MM.1S (cell line): ENCODE measurements around the gene KCNK17.

ENCODE experiments used
- DNase-seq: peaks from one replicate; pipeline ENCODE4 v3.0.0-alpha.2; 2015
- H2AFZ ChIP-seq: fragments of 300-600 bp; sonication (generic); 2 replicates; pipeline ENCODE4 v1.6.0; 2016; ENCODE audit warnings: antibody characterized with exemption, low read length
- H3F3A ChIP-seq: fragments of 300-600 bp; sonication (generic); 2 replicates; pipeline ENCODE4 v1.6.1; 2016; ENCODE audit warnings: mild to moderate bottlenecking, antibody characterized with exemption, low read length, moderate library complexity, mixed read lengths; ENCODE audit not compliant: insufficient read depth
- H3K27ac ChIP-seq: fragments of 300-600 bp; sonication (generic); 2 replicates; pipeline ENCODE4 v1.5.1; 2016; ENCODE audit warnings: mild to moderate bottlenecking, low read length
- H3K27me3 ChIP-seq: fragments of 300-600 bp; sonication (generic); replicated peaks from 2 replicates; pipeline ENCODE4 v1.6.0; 2016; ENCODE audit warnings: low read length; ENCODE audit not compliant: insufficient read depth
- H3K36me3 ChIP-seq: fragments of 300-600 bp; sonication (generic); replicated peaks from 2 replicates; pipeline ENCODE4 v1.6.1; 2016; ENCODE audit warnings: mild to moderate bottlenecking, low read length, mixed read lengths; ENCODE audit not compliant: insufficient read depth
- H3K4me1 ChIP-seq: fragments of 300-600 bp; sonication (generic); 2 replicates; pipeline ENCODE4 v1.6.1; 2016; ENCODE audit warnings: low read length, mixed read lengths
- H3K4me2 ChIP-seq: fragments of 300-600 bp; sonication (generic); 2 replicates; pipeline ENCODE4 v1.6.0; 2016; ENCODE audit warnings: low read depth, low read length
- H3K4me3 ChIP-seq: fragments of 300-600 bp; sonication (generic); 2 replicates; pipeline ENCODE4 v1.5.1; 2016; ENCODE audit warnings: low read length, mixed read lengths
- H3K79me2 ChIP-seq: fragments of 300-600 bp; sonication (generic); 2 replicates; pipeline ENCODE4 v1.6.1; 2016; ENCODE audit warnings: mixed run types, low read length, mixed read lengths
- H3K9ac ChIP-seq: fragments of 300-600 bp; sonication (generic); 2 replicates; pipeline ENCODE4 v1.6.1; 2016; ENCODE audit warnings: low read length, mixed read lengths
- H3K9me2 ChIP-seq: fragments of 300-600 bp; sonication (generic); replicated peaks from 2 replicates; pipeline ENCODE4 v1.6.1; 2016; ENCODE audit warnings: mild to moderate bottlenecking, low read length, mixed read lengths; ENCODE audit not compliant: insufficient read depth
- H3K9me3 ChIP-seq: fragments of 300-600 bp; sonication (generic); replicated peaks from 2 replicates; pipeline ENCODE4 v1.6.1; 2016; ENCODE audit warnings: mild to moderate bottlenecking, low read length, mixed read lengths; ENCODE audit not compliant: insufficient read depth
- H4K20me1 ChIP-seq: fragments of 300-600 bp; sonication (generic); 2 replicates; pipeline ENCODE4 v1.6.1; 2016; ENCODE audit warnings: mild to moderate bottlenecking, low read length, moderate library complexity, mixed read lengths; ENCODE audit not compliant: insufficient read depth
- EZH2 ChIP-seq: fragments of 300-600 bp; sonication (generic); optimal IDR thresholded peaks from 2 replicates; pipeline ENCODE3; 2017; ENCODE audit warnings: low read depth, mild to moderate bottlenecking, antibody characterized with exemption, low read length, mixed read lengths
- EZH2phosphoT487 ChIP-seq: fragments of 300-600 bp; sonication (generic); IDR thresholded peaks from 2 replicates; pipeline ENCODE4 v1.6.1; 2018; ENCODE audit warnings: antibody characterized with exemption, low read length
- TF ChIP-seq, protein P1 (sequence below): fragments of 300-600 bp; sonication (generic); IDR thresholded peaks from 2 replicates; pipeline ENCODE4 v1.5.1; 2016; ENCODE audit warnings: antibody characterized with exemption, low read length, mixed read lengths

Gene KCNK17

GRCh38 chr6:39261751-39262150, 52.5 kb downstream of the KCNK17 start:
- Histone ChIP-seq H3K9me2 (no peaks in the 10 kb centered on the region), H3K36me3 (no peaks in the 10 kb centered on the region), H3F3A (no peaks in the 10 kb centered on the region), H3K27ac (no peak overlapping the region), H3K4me1 (no peaks in the 10 kb centered on the region), H3K27me3 (no peaks in the 10 kb centered on the region), H2AFZ (no peak overlapping the region), H3K4me3 (no peak overlapping the region), H3K9me3 (no peaks in the 10 kb centered on the region), H3K9ac (no peak overlapping the region), H3K4me2 (no peak overlapping the region), H3K79me2 (no peaks in the 10 kb centered on the region), H4K20me1 (no peaks in the 10 kb centered on the region)
- TF ChIP-seq EZH2phosphoT487 = no peak
- TF ChIP-seq, protein P1, sequence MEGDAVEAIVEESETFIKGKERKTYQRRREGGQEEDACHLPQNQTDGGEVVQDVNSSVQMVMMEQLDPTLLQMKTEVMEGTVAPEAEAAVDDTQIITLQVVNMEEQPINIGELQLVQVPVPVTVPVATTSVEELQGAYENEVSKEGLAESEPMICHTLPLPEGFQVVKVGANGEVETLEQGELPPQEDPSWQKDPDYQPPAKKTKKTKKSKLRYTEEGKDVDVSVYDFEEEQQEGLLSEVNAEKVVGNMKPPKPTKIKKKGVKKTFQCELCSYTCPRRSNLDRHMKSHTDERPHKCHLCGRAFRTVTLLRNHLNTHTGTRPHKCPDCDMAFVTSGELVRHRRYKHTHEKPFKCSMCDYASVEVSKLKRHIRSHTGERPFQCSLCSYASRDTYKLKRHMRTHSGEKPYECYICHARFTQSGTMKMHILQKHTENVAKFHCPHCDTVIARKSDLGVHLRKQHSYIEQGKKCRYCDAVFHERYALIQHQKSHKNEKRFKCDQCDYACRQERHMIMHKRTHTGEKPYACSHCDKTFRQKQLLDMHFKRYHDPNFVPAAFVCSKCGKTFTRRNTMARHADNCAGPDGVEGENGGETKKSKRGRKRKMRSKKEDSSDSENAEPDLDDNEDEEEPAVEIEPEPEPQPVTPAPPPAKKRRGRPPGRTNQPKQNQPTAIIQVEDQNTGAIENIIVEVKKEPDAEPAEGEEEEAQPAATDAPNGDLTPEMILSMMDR = no peak
- no peak for TF ChIP-seq EZH2
- DNase-seq = no peak

- no peak overlapping the region for H3K4me2 ChIP-seq
- H3K9me2 ChIP-seq = no peaks in the 10 kb centered on the region
- TF ChIP-seq, protein P1 = no peak
- TF ChIP-seq EZH2 (no peak), EZH2phosphoT487 (no peak)
- no peak overlapping the region for H3K9ac ChIP-seq
- H3F3A ChIP-seq = no peaks in the 10 kb centered on the region
- no peaks in the 10 kb centered on the region for H3K4me1 ChIP-seq
- H4K20me1 ChIP-seq = no peaks in the 10 kb centered on the region
- H3K4me3 ChIP-seq = no peak overlapping the region
- no peaks in the 10 kb centered on the region for H3K36me3 ChIP-seq
- no peaks in the 10 kb centered on the region for H3K79me2 ChIP-seq
- no peak overlapping the region for H2AFZ ChIP-seq
- no peak for DNase-seq
- no peak overlapping the region for H3K27ac ChIP-seq
- no peaks in the 10 kb centered on the region for H3K9me3 ChIP-seq
- H3K27me3 ChIP-seq = no peaks in the 10 kb centered on the region
Measured at GRCh38 chr6:39260953-39261352, 53.3 kb downstream of the KCNK17 start.

- Histone ChIP-seq H3F3A (no peaks in the 10 kb centered on the region), H2AFZ (no peak overlapping the region), H3K79me2 (no peaks in the 10 kb centered on the region), H3K27ac (no peak overlapping the region), H3K9me3 (no peaks in the 10 kb centered on the region), H3K4me2 (no peak overlapping the region), H3K27me3 (no peaks in the 10 kb centered on the region), H3K4me1 (no peaks in the 10 kb centered on the region), H4K20me1 (no peaks in the 10 kb centered on the region), H3K9ac (no peak overlapping the region), H3K4me3 (no peak overlapping the region), H3K36me3 (no peaks in the 10 kb centered on the region), H3K9me2 (no peaks in the 10 kb centered on the region)
- TF ChIP-seq EZH2phosphoT487 (no peak), EZH2 (no peak)
- TF ChIP-seq, protein P1 = no peak
- DNase-seq = no peak
Measured at GRCh38 chr6:39260456-39260855, 53.8 kb downstream of the KCNK17 start.
